GM03348 (cell line): ENCODE measurements around the gene STIP1.

Source experiments
- DNase-seq: peaks from one replicate; pipeline ENCODE4 v3.0.0; 2012; ENCODE audit warnings: low spot score

STIP1 gene

DNA sequence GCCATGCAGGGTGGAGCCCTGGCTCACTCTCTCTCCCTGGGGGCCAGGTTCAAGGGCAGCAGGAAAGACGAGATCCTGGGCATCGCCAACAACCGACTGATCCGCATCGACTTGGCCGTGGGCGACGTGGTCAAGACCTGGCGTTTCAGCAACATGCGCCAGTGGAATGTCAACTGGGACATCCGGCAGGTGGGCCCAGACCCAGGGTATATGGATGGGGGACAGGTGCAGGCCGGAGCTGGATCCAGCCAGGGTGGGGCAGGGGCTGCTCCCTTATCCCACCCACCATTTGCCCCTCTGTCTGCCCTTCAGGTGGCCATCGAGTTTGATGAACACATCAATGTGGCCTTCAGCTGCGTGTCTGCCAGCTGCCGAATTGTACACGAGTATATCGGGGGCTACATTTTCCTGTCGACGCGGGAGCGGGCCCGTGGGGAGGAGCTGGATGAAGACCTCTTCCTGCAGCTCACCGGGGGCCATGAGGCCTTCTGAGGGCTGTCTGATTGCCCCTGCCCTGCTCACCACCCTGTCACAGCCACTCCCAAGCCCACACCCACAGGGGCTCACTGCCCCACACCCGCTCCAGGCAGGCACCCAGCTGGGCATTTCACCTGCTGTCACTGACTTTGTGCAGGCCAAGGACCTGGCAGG is 37.2 kb downstream of the STIP1 start:
- DNase-seq: no peak

- DNase-seq: no peak
Measured at GRCh38 chr11:64224151-64224890, 38.4 kb downstream of the STIP1 start.

- DNase-seq: no peak
Measured at GRCh38 chr11:64224891-64225607, 39.1 kb downstream of the STIP1 start.

DNA sequence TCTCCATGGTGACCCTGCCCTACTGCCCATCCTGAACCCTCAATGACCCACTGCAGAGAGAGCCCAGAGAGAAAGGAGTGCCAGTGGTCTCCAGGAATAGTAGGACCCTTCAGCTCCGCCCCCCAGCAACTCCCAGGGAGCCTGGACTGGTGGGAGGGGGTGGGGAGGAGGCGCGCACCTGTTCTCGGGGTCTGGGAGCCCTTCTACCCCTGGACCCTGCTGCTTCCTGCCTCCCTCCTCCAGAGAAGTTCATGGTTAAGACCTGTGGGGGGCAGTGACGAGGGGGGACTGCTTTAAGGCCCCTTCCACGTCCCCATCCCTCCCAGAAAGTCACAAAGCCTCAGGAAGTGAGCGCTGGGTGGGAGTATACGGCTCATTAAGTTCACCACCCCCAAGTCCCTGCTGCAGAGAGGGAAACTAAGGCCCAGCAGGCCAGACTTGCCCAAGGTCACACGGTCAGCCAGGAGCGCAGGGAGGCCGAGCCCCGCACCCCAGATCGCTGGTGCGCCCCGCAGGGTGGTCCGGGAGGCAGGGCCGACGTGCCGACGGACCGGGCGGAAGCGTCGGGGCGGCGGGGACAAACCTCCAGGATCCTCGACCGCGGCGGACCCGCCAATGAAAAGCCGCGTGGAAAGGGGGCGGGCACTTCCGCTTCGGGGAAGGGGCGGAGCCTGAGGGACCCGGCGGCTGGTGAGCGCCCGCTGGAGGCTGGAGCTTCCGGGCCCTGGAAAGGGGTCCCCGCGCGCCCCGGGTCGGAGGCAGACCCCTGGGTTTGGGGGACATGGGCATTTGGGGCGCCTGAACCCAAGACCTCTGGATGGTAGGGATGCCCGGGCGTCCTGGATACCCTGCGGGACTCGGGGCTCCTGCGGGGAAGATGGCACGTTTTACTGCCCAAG is 39.9 kb downstream of the STIP1 start, which contains the start of the genes NUDT22 and TRPT1:
TSS of gene NUDT22 (plus strand) at position 667 of the 899 bp plus-strand sequence. CDS start 379 bp downstream, outside the sequence.
TSS of gene TRPT1 (minus strand) at position 579 of the 899 bp plus-strand sequence. CDS start at position 253, 326 bp downstream.
- peak; percentile 96 for DNase-seq

- DNase-seq: peak; percentile 54
Measured at GRCh38 chr11:64226507-64227051, 40.6 kb downstream of the STIP1 start.

DNA sequence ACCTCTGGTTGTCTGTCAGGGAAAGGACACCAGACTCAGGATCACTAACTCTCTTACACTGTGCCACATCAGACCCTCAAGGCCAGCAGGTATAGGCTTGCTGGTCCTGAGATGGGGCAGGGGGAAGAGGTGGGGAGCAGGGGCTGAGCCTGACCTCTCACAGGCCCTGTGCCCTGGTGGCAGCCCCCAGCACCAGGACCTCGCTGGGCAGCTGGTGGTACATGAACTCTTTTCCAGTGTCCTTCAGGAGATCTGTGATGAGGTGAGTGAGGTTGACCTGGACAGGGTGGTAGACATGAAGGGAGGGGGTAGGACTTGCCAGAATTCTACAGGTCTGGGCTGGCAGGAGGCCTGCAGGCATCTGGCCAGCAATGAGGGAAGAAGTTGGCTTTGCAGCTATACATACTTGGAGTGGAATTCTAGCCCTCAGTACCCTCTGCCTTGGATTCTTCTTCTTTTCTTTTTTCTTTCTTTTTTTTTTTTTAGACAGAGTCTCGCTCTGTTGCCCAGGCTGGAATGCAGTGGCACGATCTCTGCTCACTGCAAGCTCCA is 41.5 kb downstream of the STIP1 start:
- no peak for DNase-seq

DNA sequence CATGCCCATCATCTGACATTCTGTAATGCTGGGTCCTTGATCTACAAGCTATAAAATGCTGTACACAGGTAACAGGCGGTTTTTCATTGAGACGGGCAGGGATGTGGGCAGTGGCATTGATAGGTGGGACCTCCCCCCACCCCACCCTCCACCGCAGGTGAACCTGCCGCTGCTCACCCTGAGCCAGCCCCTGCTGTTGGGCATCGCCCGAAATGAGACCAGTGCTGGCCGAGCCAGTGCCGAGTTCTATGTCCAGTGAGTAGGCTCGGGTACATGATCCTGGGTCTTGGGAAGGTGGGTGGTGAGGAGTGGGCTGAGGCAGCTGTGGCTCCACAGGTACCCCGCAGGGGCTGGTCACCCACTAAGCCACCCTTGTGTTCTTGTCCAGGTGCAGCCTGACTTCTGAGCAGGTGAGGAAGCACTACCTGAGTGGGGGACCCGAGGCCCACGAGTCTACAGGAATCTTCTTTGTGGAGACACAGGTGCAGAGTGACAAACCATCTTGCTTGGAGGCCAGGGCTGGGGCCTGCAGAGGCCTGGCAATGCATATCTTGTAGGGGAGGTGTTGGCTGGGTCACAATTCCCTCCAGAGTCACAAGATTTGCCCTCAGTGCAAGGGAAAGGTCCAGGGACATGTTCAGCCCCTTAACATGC is 43.2 kb downstream of the STIP1 start:
- no peak for DNase-seq

GRCh38 chr11:64229744-64230170 is 43.8 kb downstream of the STIP1 start:
- DNase-seq: no peak

- DNase-seq: peak; percentile 86
Measured at GRCh38 chr11:64230171-64230984, 44.4 kb downstream of the STIP1 start, which contains the start of gene DNAJC4. DNAJC4 (plus strand) TSS chr11:64230548; CDS start chr11:64230855, 307 bp downstream.

- no peak for DNase-seq
Measured at GRCh38 chr11:64230985-64231365, 45.0 kb downstream of the STIP1 start.

GRCh38 chr11:64231546-64231945 is 45.6 kb downstream of the STIP1 start:
- DNase-seq: no peak

DNA sequence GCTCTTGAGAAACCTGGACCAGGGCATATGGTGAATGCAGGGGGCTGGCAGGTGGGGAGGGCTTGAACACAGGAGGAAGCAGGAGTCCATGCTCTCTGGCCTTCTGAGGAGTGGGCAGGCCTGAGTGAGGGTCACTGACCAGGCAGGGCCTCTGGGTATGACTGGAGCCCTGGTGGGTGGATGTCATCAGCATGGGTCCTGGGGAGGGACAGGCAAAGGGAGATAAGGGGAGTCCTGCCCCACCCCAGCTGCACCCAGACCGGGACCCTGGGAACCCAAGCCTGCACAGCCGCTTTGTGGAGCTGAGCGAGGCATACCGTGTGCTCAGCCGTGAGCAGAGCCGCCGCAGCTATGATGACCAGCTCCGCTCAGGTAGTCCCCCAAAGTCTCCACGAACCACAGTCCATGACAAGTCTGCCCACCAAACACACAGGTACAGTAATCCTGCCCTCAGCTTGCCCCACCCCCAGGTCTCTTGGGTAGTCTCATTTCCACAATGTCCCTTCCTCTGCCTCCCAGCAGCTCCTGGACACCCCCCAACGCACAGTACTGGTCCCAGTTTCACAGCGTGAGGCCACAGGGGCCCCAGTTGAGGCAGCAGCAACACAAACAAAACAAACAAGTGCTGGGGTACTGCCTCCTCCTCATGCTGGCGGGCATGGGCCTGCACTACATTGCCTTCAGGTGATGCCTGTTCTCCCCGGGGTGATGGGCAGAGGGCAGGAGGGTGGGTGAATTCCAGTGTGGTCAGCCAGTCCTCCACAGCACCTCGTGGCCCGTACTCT is 46.4 kb downstream of the STIP1 start:
- no peak for DNase-seq

GRCh38 chr11:64232967-64233315 is 47.0 kb downstream of the STIP1 start:
- no peak for DNase-seq

DNA sequence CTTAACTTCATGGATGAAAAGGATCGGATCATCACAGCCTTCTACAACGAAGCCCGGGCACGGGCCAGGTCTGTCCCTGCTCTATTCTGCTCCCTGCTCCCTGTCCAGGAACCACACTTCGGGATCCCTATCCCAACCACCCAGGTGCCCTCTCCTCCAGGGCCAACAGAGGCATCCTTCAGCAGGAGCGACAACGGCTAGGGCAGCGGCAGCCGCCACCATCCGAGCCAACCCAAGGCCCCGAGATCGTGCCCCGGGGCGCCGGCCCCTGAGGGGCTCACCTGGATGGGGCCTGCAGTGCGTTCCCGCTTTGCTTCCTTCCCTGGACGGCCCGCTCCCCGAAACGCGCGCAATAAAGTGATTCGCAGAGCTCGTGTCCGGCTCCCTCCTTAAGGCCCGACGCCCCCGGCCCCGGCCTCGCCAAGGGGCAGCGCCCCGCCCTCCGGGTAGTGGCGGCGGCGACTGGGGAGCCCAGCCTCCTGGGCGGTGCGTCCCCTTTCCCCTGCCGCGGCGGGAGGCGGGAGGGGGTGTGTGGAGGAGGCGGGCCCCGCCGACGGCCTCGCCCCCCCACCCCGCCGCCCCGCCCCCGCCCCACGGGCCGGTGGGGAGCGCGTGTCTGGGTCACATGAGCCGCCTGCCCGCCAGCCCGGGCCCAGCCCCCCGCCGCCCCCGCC is 48.1 kb downstream of the STIP1 start, which contains the start of gene VEGFB:
TSS of gene VEGFB (plus strand) at position 672 of the 674 bp plus-strand sequence. CDS start 250 bp downstream, outside the sequence.
- peak; percentile 93 for DNase-seq

- peak; percentile 74 for DNase-seq
Measured at GRCh38 chr11:64234647-64235379, 48.8 kb downstream of the STIP1 start.

DNA sequence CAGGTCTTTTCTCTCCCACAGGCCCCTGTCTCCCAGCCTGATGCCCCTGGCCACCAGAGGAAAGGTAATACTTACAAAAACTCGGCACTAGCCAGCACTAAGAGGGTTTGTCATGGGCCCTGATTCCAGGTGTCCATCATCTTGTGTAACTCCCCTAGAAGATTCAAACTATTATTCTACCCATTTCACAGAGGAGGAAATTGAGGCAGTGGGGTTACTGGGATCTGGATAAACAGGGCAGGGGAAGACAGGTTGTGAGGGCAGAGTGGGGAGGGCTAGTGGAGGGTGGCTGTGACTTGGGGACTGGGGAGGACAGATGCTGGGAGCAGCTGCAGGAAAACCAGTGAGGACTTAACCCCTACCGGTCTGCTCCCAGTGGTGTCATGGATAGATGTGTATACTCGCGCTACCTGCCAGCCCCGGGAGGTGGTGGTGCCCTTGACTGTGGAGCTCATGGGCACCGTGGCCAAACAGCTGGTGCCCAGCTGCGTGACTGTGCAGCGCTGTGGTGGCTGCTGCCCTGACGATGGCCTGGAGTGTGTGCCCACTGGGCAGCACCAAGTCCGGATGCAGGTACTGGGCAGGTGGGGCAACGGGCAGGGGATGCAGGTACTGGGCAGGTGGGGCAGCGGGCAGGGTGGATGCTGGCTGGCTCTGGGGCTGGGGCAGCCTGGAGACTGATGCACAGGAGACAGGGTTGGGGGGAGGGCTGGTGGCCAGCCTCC is 49.6 kb downstream of the STIP1 start:
- no peak for DNase-seq

DNA sequence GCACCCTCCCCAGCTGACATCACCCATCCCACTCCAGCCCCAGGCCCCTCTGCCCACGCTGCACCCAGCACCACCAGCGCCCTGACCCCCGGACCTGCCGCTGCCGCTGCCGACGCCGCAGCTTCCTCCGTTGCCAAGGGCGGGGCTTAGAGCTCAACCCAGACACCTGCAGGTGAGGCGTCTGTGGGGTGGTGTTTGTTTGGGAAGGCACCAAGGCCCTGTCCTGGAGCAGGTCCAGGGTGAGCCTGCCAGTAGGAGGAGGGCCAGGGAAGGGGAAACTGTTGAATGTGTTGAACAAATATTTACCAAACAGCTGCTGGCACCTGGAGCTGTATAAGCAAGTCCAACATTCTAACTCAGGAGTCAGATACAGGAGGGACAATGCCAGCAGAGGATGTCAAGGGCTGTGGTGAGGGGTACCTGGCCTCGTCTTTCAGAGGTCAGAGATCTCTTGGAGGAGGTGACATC is 51.5 kb downstream of the STIP1 start:
- no peak for DNase-seq
